HFFc6 (cell line): ENCODE measurements around the gene FRY. TPM values are rescaled to one million over a fixed set of nuclear protein-coding genes. Genes with fewer than 3 reads are reported as not detected.

Source experiments
- DNase-seq: peaks from one replicate; pipeline ENCODE4 v3.0.0-alpha.2; 2018
- H3K27ac Mint-ChIP-seq: 2 replicates; pipeline ENCODE4 v1.8.0; 2020; ENCODE audit warnings: mild to moderate bottlenecking, mixed read lengths
- H3K27me3 Mint-ChIP-seq: 2 replicates; pipeline ENCODE4 v1.8.0; 2021; ENCODE audit warnings: mild to moderate bottlenecking, moderate library complexity, mixed read lengths; ENCODE audit not compliant: insufficient read depth
- H3K36me3 Mint-ChIP-seq: 2 replicates; pipeline ENCODE4 v1.8.0; 2021; ENCODE audit warnings: low read depth, mixed read lengths
- H3K4me1 Mint-ChIP-seq: 2 replicates; pipeline ENCODE4 v1.8.0; 2020; ENCODE audit warnings: low read depth, mixed read lengths
- H3K4me3 Mint-ChIP-seq: 2 replicates; pipeline ENCODE4 v1.8.0; 2020; ENCODE audit warnings: mild to moderate bottlenecking, moderate library complexity, mixed read lengths
- H3K9me3 Mint-ChIP-seq: 2 replicates; pipeline ENCODE4 v1.8.0; 2020; ENCODE audit warnings: mild to moderate bottlenecking, mixed read lengths
- total RNA-seq, 6 experiments: library from RNA; stranded (reverse); fragmentation: NEBNext Ultra II Directional; extraction: Animal tissue kit (Norgen Biotek cat#: 25700); gene quantifications; 2 replicates in 1 of 6; 3 replicates in 5 of 6; pipeline ENCODE4 v1.2.3, GENCODE V29; 2021
- TF ChIP-seq, protein P1 (sequence below): fragments of 200-600 bp; sonication (generic); IDR thresholded peaks from 2 replicates; pipeline ENCODE4 v1.5.0; 2021; ENCODE audit warnings: antibody characterized with exemption, mild to moderate bottlenecking

FRY gene
- total RNA-seq, 6 experiments from 2014 or later, result 12.3 to 19.2 (median 13.8) TPM

DNA sequence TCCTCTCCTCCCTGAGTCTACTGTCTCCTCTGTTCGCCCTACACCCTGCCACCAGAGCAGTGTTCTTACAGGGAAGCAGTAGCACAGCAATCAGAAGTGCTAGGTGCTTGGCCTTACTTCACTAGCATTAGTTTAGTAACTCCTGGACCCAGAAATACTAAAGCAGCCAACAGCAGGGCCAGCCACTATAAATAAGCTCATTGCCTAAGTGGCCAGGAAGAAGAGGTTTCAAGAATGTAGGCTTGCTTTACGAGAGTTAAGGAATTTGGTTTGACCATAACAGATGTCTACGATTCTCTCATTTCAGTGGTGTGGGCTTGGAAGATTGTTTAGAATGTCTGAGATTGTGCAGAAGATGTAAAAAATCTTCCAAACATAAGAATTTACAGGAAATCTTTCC lies 180.2 kb downstream of the FRY start:
- TF ChIP-seq, protein P1, sequence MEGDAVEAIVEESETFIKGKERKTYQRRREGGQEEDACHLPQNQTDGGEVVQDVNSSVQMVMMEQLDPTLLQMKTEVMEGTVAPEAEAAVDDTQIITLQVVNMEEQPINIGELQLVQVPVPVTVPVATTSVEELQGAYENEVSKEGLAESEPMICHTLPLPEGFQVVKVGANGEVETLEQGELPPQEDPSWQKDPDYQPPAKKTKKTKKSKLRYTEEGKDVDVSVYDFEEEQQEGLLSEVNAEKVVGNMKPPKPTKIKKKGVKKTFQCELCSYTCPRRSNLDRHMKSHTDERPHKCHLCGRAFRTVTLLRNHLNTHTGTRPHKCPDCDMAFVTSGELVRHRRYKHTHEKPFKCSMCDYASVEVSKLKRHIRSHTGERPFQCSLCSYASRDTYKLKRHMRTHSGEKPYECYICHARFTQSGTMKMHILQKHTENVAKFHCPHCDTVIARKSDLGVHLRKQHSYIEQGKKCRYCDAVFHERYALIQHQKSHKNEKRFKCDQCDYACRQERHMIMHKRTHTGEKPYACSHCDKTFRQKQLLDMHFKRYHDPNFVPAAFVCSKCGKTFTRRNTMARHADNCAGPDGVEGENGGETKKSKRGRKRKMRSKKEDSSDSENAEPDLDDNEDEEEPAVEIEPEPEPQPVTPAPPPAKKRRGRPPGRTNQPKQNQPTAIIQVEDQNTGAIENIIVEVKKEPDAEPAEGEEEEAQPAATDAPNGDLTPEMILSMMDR, result no peak
- Mint-ChIP-seq H3K27ac (peak overlapping the region; percentile 92), H3K4me1 (peaks cover 55% of the 10 kb centered on the region), H3K27me3 (no peaks in the 10 kb centered on the region; the same call in 1 of the 2 replicates), H3K4me3 (peak overlapping the region; percentile 72), H3K36me3 (peaks cover 19% of the 10 kb centered on the region), H3K9me3 (no peaks in the 10 kb centered on the region)
- DNase-seq, result peak; percentile 90

DNA sequence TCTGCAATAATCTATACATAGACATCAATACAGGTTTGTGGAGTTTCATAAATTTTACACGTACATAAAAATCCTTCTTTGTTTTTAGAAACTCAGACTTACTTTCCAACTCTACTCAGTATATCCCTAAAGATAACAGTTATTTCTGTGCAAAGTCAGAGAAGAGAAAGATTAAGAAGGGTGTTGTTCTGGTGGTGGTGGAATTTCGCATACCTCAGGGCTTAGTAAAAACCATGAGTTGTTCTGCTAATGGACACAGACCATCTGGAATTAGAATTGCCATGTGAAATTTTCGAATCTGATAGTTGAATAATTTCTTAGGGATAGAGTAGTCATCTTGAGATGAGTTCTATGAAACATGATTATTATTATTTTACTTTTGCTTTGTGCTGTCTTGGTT lies 180.8 kb downstream of the FRY start:
- peaks cover 19% of the 10 kb centered on the region for H3K36me3 Mint-ChIP-seq
- H3K27me3 Mint-ChIP-seq, result no peaks in the 10 kb centered on the region; the same call in 1 of the 2 replicates
- TF ChIP-seq, protein P1, result no peak
- peaks cover 55% of the 10 kb centered on the region for H3K4me1 Mint-ChIP-seq
- H3K9me3 Mint-ChIP-seq, result no peaks in the 10 kb centered on the region
- peak; percentile 69 for DNase-seq
- peak overlapping the region; percentile 72 for H3K4me3 Mint-ChIP-seq
- H3K27ac Mint-ChIP-seq, result peak overlapping the region; percentile 92

DNA sequence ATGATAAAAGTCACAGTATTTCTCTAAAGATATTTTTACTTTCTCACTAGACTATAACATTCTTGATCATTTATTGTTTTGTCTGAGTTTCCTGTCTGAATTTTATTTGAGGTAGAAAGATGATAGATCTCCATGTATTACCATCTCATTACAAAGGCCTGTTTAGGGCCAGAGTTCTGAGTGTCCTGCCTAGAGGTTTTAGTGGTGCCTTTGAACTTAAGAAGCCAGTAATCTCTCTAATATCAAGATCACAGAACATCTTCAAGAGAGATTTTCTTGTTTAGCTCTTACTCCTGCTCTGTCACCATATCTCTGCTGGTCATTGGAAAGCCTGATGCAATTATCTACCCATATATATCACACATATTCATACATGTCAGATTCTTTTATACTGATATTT lies 182.1 kb downstream of the FRY start:
- Mint-ChIP-seq H3K36me3 (peaks cover 19% of the 10 kb centered on the region), H3K4me1 (peaks cover 55% of the 10 kb centered on the region), H3K9me3 (no peaks in the 10 kb centered on the region), H3K27ac (peak overlapping the region; percentile 92), H3K4me3 (no peak overlapping the region), H3K27me3 (no peaks in the 10 kb centered on the region; the same call in 1 of the 2 replicates)
- no peak for DNase-seq
- TF ChIP-seq, protein P1, result no peak

- H3K4me3 Mint-ChIP-seq, result no peak overlapping the region
- no peaks in the 10 kb centered on the region for H3K9me3 Mint-ChIP-seq
- H3K27me3 Mint-ChIP-seq, result no peaks in the 10 kb centered on the region; the same call in 1 of the 2 replicates
- peaks cover 55% of the 10 kb centered on the region for H3K4me1 Mint-ChIP-seq
- TF ChIP-seq, protein P1, result no peak
- peaks cover 19% of the 10 kb centered on the region for H3K36me3 Mint-ChIP-seq
- DNase-seq, result no peak
- peak overlapping the region; percentile 92 for H3K27ac Mint-ChIP-seq
Measured at GRCh38 chr13:32214071-32214470, 182.5 kb downstream of the FRY start.

GRCh38 chr13:32216281-32216680 lies 184.7 kb downstream of the FRY start:
- Mint-ChIP-seq H3K36me3 (peaks cover 11% of the 10 kb centered on the region), H3K4me1 (peaks cover 36% of the 10 kb centered on the region), H3K4me3 (no peak overlapping the region), H3K27ac (no peak overlapping the region), H3K27me3 (no peaks in the 10 kb centered on the region; the same call in 1 of the 2 replicates), H3K9me3 (no peaks in the 10 kb centered on the region)
- DNase-seq, result no peak
- TF ChIP-seq, protein P1, result no peak
